ENCODE results near the gene ANKRD16.

GRCh38 chr10:5828725-5829124 is 61.0 kb downstream of the ANKRD16 start:
- TF ChIP-seq POLR2AphosphoS5 (IDR thresholded peaks at IDR 0.05), result no peak
- no peak for TF ChIP-seq CTCF (IDR thresholded peaks at IDR 0.05)
- no peak for TF ChIP-seq POLR2A (IDR thresholded peaks at IDR 0.05)

Data from stomach (tissue), 4 donors.